Panc1 (cell line): Measurements from ENCODE around the gene TMEM131L. TPM values are rescaled to one million over a fixed set of nuclear protein-coding genes. Genes with fewer than 3 reads are reported as not detected.

Experiments
- ATAC-seq: fragments of 200-7000 bp; cut with Tn5 transposase; 2 replicates; pipeline ENCODE4 v1.9.1; 2020; ENCODE audit warnings: mild to moderate bottlenecking, moderate library complexity
- BruUV-seq: library from RNA; stranded (reverse); fragments of 400-500 nt; replicated peaks from 2 replicates; lab custom pipeline; 2021; lab: Mats Ljungman, UMichigan
- CTCF ChIA-PET: fragments of 300-600 bp; sonication (Branson Sonifier 250); formaldehyde crosslinking; loops from one replicate; lab custom pipeline; 2022; ENCODE audit warnings: antibody characterized with exemption; lab: Charles Lee
- POLR2A ChIA-PET: fragments of 300-600 bp; sonication (Branson Sonifier 250); formaldehyde crosslinking; loops from one replicate; lab custom pipeline; 2022; ENCODE audit warnings: antibody characterized with exemption; lab: Charles Lee
- DNase-seq: peaks from one replicate; pipeline ENCODE4 v3.0.0-alpha.2; 2010; ENCODE audit warnings: low read depth, low spot score
- H3K27ac ChIP-seq: 2 replicates; pipeline ENCODE4 v1.5.1; 2011; ENCODE audit warnings: mild to moderate bottlenecking, low read length, inconsistent platforms
- H3K27me3 ChIP-seq: fragments of 200-500 bp; sonication (Bioruptor generic); 2 replicates; pipeline ENCODE4 v1.6.0; 2014; ENCODE audit warnings: low read length, inconsistent platforms; ENCODE audit not compliant: control insufficient read depth, insufficient read depth
- H3K36me3 ChIP-seq: fragments of 200-500 bp; sonication (Bioruptor generic); 2 replicates; pipeline ENCODE4 v1.5.1; 2014; ENCODE audit warnings: inconsistent platforms, mild to moderate bottlenecking, low read length, moderate library complexity; ENCODE audit not compliant: control insufficient read depth, insufficient read depth
- H3K4me1 ChIP-seq: 2 replicates; pipeline ENCODE4 v1.5.1; 2011; ENCODE audit warnings: inconsistent platforms, mild to moderate bottlenecking, low read length, moderate library complexity; ENCODE audit not compliant: control insufficient read depth, insufficient read depth
- H3K4me3 ChIP-seq, 2 experiments: 2 replicates each; pipeline ENCODE4 v1.5.1; 2011 to 2012; ENCODE audit warnings: low read depth in 2 of 2, low read length in 2 of 2, mild to moderate bottlenecking in 2 of 2, inconsistent platforms in 1 of 2, moderate library complexity in 1 of 2
- H3K9me3 ChIP-seq: fragments of 200-500 bp; sonication (Bioruptor generic); 2 replicates; pipeline ENCODE4 v1.5.1; 2014; ENCODE audit warnings: low read depth, mild to moderate bottlenecking, inconsistent platforms, low read length, moderate library complexity; ENCODE audit not compliant: control insufficient read depth, insufficient read depth
- CTCF ChIP-seq: fragments of 450-650 bp; IDR thresholded peaks from 2 replicates; pipeline ENCODE4 v1.5.1; 2017; ENCODE audit warnings: mild to moderate bottlenecking
- POLR2AphosphoS5 ChIP-seq: IDR thresholded peaks from 2 replicates; pipeline ENCODE4 v1.6.1; 2012; ENCODE audit warnings: mild to moderate bottlenecking, low read depth, low read length, moderate library complexity
- REST ChIP-seq, 2 experiments: IDR thresholded peaks; 2 replicates each; pipeline ENCODE4 v1.6.1; 2011 to 2012; ENCODE audit warnings: low read depth in 2 of 2, control low read depth in 1 of 2, low read length in 1 of 2, mild to moderate bottlenecking in 1 of 2, moderate library complexity in 1 of 2; ENCODE audit not compliant: insufficient read depth in 1 of 2
- SIN3A ChIP-seq: IDR thresholded peaks from 2 replicates; pipeline ENCODE4 v1.6.1; 2012; ENCODE audit warnings: low read depth, mild to moderate bottlenecking, low read length, moderate library complexity, borderline replicate concordance; ENCODE audit not compliant: insufficient read depth
- TCF7L2 ChIP-seq: IDR thresholded peaks from 2 replicates; pipeline ENCODE4 v1.6.1; 2011; ENCODE audit warnings: mild to moderate bottlenecking, low read depth, low read length, inconsistent platforms
- in situ Hi-C: cut with HindIII; loops from 2 replicates; pipeline ENCODE4 v1.10.0; 2016; ENCODE audit warnings: low sequenced_read_pairs, low pct_unique_long_range_greater_than_20kb
- intact Hi-C: fragments of 100-400 bp; cut with micrococcal nuclease; formaldehyde crosslinking; loops from one replicate; pipeline ENCODE4 v1.10.0; 2022; ENCODE audit not compliant: unreplicated experiment
- total RNA-seq: library from RNA; stranded (reverse); gene quantifications from one replicate; pipeline ENCODE4 v1.2.1, GENCODE V29; 2021; ENCODE audit not compliant: unreplicated experiment

TMEM131L gene
- total RNA-seq, 1 experiment from 2014 or later = 13.5 TPM

GRCh38 chr4:153533387-153533786 lies 67.2 kb downstream of the TMEM131L start:
- intact Hi-C loops (no loop called here), in situ Hi-C loops (no loop called here)
- H3K27me3 ChIP-seq = no peaks in the 10 kb centered on the region
- BruUV-seq = no TSS peak
- ChIA-PET POLR2A (no interaction called here), CTCF (no interaction called here)
- H3K36me3 ChIP-seq = no peaks in the 10 kb centered on the region
- H3K4me3 ChIP-seq = no peak overlapping the region
- ATAC-seq = no peak
- no peak for DNase-seq
- TF ChIP-seq REST (IDR thresholded peaks at IDR 0.05; ENCODE audit: insufficient read depth in 1 of 2, low read depth in 2 of 2, low read length in 1 of 2) (no peak), CTCF (no peak), POLR2AphosphoS5 (no peak), TCF7L2 (no peak), SIN3A (no peak)
- no peaks in the 10 kb centered on the region for H3K9me3 ChIP-seq
- H3K4me1 ChIP-seq = no peaks in the 10 kb centered on the region; the same call in 1 of the 2 replicates
- no peak overlapping the region for H3K27ac ChIP-seq

GRCh38 chr4:153534792-153535629 lies 68.9 kb downstream of the TMEM131L start:
- BruUV-seq = no TSS peak
- in situ Hi-C loops (no loop called here), intact Hi-C loops (no loop called here)
- H3K4me3 ChIP-seq = no peak overlapping the region
- no peak for DNase-seq
- ChIA-PET POLR2A (interaction anchor here (0.6 kb wide), 1 partner anchor 66 kb away, joined by 4 read pairs; no protein-coding TSS in a partner anchor), CTCF (no interaction called here)
- ATAC-seq = no peak
- TF ChIP-seq POLR2AphosphoS5 (no peak), TCF7L2 (no peak), REST (IDR thresholded peaks at IDR 0.05; ENCODE audit: insufficient read depth in 1 of 2, low read depth in 2 of 2, low read length in 1 of 2) (no peak), CTCF (no peak), SIN3A (no peak)
- no peak overlapping the region for H3K27ac ChIP-seq
- H3K9me3 ChIP-seq = no peaks in the 10 kb centered on the region
- H3K36me3 ChIP-seq = no peaks in the 10 kb centered on the region
- H3K27me3 ChIP-seq = no peaks in the 10 kb centered on the region
- H3K4me1 ChIP-seq = no peaks in the 10 kb centered on the region; the same call in 1 of the 2 replicates
